Kidney epithelial cell (primary cell): ENCODE results near the gene ITPR3. TPM values are rescaled to one million over a fixed set of nuclear protein-coding genes. Genes with fewer than 3 reads are reported as not detected.

Source experiments
- DNase-seq: peaks from one replicate; pipeline ENCODE4 v3.0.0-alpha.2; 2010; ENCODE audit warnings: low read depth
- H3K27me3 ChIP-seq: 2 replicates; pipeline ENCODE4 v1.6.0; 2011; ENCODE audit warnings: low read length; ENCODE audit not compliant: control insufficient read depth, insufficient read depth
- H3K36me3 ChIP-seq: 2 replicates; pipeline ENCODE4 v1.5.1; 2011; ENCODE audit warnings: low read length; ENCODE audit not compliant: control insufficient read depth, insufficient read depth
- H3K4me3 ChIP-seq: 2 replicates; pipeline ENCODE4 v1.5.1; 2011; ENCODE audit warnings: low read depth, mild to moderate bottlenecking, control low read depth, low read length
- total RNA-seq: library from RNA; depleted of rRNA; stranded (reverse); fragments of >200 nt; gene quantifications from 2 replicates; pipeline ENCODE4 v1.2.3, GENCODE V29; 2015
- TF ChIP-seq, protein P1 (sequence below): IDR thresholded peaks from 2 replicates; pipeline ENCODE4 v1.5.1; 2011; ENCODE audit warnings: mild to moderate bottlenecking, moderate library complexity, low read length, control low read depth, inconsistent platforms; ENCODE audit not compliant: insufficient read depth, poor library complexity, severe bottlenecking

Gene ITPR3
- total RNA-seq, 1 donor from 2014 or later = 147 TPM

DNA sequence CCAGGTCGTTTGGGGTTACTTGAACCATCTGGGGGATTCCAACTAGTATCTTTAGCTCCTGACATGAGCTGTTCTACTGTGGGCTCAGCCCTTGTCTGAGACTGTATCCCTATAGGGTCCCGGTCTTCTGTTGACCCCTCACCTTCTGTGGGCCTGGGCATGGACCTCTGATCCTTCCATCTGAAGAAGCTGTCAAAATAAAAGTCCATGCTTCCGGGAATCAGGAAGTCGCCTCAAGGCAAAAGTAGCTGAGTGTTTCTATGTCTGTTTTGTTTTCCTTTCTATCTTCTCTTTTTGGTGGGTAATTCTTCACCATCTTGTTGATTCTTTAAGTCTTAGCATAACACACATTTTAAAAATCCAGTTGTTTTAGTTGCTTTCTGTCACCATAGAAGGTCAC, 30.3 kb downstream of the ITPR3 start:
- H3K36me3 ChIP-seq = peaks cover 2% of the 10 kb centered on the region
- TF ChIP-seq, protein P1, sequence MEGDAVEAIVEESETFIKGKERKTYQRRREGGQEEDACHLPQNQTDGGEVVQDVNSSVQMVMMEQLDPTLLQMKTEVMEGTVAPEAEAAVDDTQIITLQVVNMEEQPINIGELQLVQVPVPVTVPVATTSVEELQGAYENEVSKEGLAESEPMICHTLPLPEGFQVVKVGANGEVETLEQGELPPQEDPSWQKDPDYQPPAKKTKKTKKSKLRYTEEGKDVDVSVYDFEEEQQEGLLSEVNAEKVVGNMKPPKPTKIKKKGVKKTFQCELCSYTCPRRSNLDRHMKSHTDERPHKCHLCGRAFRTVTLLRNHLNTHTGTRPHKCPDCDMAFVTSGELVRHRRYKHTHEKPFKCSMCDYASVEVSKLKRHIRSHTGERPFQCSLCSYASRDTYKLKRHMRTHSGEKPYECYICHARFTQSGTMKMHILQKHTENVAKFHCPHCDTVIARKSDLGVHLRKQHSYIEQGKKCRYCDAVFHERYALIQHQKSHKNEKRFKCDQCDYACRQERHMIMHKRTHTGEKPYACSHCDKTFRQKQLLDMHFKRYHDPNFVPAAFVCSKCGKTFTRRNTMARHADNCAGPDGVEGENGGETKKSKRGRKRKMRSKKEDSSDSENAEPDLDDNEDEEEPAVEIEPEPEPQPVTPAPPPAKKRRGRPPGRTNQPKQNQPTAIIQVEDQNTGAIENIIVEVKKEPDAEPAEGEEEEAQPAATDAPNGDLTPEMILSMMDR = no peak
- H3K27me3 ChIP-seq = no peaks in the 10 kb centered on the region
- DNase-seq = no peak
- H3K4me3 ChIP-seq = no peak overlapping the region

DNA sequence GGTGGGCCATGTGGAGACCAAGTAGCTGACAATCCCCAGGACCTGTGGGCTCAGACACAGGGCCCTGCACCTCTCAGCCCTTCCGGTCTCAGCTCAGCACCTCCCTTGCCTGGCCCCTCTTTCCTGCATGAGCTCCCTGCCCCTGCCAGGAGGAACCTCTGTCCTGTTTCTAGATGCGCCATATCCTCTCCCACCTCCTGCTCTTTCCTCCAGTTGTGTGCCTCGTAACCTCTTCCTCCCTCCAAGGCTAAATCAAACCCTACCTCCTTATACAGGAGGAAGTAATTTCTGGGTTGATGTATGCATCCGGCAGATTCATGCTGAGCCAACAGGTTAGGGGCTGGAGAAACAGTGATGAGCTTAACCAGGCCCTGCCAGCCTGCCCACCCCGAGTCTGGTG, 30.9 kb downstream of the ITPR3 start:
- DNase-seq = no peak
- Histone ChIP-seq H3K36me3 (peaks cover 3% of the 10 kb centered on the region), H3K27me3 (no peaks in the 10 kb centered on the region), H3K4me3 (no peak overlapping the region)
- TF ChIP-seq, protein P1 = no peak

DNA sequence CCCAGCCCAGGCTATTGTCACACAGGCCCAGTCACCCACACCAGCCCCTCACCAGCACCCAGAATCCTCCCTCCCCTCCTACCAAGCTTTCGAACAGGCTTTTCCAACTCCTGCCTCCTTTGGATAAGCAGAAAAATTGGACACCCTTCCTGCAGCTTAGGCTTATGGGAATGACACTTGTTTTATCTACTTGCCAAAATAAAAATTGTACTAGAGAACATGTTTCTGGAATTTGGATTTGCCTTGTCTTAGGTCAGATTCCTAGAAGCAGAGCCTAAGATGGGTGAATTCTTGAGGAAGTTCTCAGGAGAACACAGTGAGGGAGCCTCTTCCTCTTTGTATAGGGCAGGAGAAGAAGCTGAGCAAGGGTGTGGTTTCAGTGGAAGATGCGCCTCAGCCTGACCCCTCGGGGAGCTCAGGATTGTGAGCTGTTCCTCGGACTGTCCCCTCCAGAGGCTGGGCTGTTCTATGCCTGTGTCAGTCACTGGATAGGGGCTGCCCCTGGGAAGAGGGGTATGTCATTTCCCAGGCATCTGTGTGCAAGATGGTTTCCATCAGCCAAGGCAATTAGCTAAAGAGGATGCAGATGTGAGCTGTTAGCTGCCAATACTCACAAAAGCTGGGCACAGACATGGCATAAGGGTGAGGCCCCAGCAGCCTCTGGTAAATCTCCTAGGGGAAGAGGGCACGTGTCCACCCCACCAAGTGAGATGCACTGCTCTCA, 33.9 kb downstream of the ITPR3 start:
- Histone ChIP-seq H3K36me3 (peaks cover 3% of the 10 kb centered on the region), H3K4me3 (no peak overlapping the region)

DNA sequence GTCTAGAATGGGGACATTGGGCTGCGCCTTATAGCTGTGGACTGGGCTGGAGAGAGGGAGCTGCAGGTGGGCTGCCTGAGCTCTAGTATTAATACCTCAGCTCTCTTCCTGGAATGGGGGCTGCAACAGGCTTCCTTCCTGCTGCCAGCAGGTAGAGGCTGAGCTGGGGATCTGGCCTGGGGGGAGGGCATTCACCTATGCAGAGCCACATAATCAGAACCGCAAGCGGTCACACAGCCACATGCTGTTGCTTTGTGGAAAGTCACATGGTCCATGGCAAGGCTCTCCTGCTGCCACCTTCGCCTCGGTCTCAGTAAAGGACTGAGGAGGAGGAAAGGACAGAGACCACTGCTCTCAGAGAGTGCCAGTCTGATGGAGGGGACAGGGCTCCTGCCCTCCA, 35.7 kb downstream of the ITPR3 start:
- no peak for DNase-seq
- TF ChIP-seq, protein P1 = no peak
- Histone ChIP-seq H3K27me3 (no peaks in the 10 kb centered on the region), H3K36me3 (peaks cover 6% of the 10 kb centered on the region), H3K4me3 (no peak overlapping the region)

More for the DNA sequence above, 33.9 kb downstream of the ITPR3 start:
- no peak for DNase-seq
- TF ChIP-seq, protein P1 = no peak
- H3K27me3 ChIP-seq = no peaks in the 10 kb centered on the region

DNA sequence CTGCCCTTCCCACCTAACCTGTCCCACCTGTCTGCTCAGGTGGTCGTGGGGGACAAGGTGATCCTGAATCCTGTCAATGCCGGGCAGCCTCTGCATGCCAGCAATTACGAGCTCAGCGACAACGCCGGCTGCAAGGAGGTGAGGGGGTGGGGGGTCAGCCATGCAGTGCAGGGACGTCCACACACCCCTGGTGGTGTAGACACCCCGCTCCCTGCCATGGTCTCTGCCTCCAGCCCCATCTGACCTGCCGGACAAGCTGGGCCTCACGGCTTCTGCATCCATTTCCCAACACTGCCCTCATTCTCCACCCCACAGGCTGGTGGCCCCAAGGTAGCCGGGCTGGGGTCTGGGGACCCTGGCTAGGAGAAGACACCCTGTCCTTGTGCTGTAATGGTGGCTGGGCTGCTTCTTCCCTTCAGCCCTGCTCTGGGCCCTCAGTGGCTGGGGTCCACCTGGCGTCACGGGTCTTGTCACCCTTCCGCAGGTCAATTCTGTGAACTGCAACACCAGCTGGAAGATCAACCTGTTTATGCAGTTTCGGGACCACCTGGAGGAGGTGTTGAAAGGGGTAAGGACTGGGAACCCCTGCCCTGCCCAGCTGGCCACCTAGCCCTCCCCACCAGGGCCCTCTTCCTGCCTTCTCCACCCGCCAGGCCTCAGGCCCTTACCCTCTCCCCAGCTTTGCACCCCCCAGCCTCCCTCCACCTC, 38.0 kb downstream of the ITPR3 start:
- no peak overlapping the region for H3K4me3 ChIP-seq
- DNase-seq = no peak
- peaks cover 4% of the 10 kb centered on the region for H3K36me3 ChIP-seq
- TF ChIP-seq, protein P1 = no peak
- H3K27me3 ChIP-seq = no peaks in the 10 kb centered on the region

DNA sequence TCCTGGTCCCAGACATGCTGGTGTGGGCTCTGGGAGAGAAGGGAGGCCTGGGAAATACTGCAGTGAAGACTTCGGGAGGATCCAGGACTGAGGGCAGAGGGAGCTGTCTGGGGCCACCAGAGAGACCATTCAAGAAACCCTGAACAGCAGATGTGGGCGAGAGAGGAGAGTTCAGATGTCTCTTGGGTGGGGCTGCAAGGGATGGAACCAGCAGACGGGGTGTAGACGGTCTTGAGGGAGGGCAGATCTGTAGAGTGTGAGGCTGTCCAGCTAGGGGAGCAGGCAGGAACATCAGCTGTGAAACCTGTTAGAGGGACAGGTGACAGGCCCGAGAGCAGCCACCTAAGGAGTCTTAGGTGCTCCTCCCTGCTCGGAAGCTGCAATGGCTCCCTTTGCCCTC, 38.9 kb downstream of the ITPR3 start:
- no peak for DNase-seq
- TF ChIP-seq, protein P1 = no peak
- Histone ChIP-seq H3K36me3 (peaks cover 4% of the 10 kb centered on the region), H3K4me3 (no peak overlapping the region), H3K27me3 (no peaks in the 10 kb centered on the region)
